NCI-H2107 treated with DMSO at 0.1 percent for 48 hours (cell line): ENCODE measurements around the gene PAQR8.
"Not testable (repeated sequence)": the region's sequence is repeated elsewhere in the genome, so short reads cannot be mapped to it uniquely, and the experiment has no call there.

ENCODE experiments used
- DNase-seq: peaks from one replicate; lab custom pipeline; 2025; ENCODE audit not compliant: unreplicated experiment; lab: John Stamatoyannopoulos, UW

Gene PAQR8

DNA sequence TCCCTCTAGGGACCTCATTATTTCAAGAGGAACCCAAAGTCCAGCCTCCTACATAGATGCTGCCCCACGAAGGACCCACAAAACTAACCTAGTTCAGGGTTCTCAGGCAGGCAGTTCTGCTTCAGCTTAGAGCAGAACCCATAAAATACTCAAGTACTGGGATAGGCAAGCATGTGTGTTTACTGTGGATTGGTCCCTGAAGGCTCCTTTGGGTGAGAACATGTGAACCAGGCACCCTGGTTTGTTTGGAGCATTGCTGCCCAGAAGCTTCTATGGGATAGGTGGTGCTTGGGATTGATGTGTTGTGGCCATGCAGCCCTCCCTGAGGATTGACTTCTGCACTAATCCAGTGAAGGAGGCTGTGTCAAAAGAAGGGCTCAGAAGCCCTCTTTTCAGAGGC is 43.3 kb downstream of the PAQR8 start:
- no peak for DNase-seq

DNA sequence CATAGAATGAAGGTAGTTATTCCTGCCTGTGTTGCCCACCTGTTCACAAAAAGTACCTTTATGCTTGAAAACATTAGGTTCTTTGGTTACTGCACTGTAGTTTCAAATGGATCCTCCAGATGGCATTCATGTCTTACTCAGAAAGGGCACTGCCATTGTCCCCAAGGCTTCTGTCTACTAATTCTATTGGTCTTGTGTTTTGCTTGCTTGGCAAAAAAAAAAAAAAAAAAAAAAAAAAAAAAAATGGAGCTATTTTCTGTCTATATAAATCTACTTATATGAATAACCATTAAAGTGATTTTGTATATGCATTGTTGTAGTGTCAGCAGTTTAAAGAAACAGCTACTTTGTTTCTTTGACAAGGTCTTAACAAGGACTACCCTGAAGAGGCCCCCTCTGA is 45.5 kb downstream of the PAQR8 start:
- DNase-seq = peak; percentile 34

DNA sequence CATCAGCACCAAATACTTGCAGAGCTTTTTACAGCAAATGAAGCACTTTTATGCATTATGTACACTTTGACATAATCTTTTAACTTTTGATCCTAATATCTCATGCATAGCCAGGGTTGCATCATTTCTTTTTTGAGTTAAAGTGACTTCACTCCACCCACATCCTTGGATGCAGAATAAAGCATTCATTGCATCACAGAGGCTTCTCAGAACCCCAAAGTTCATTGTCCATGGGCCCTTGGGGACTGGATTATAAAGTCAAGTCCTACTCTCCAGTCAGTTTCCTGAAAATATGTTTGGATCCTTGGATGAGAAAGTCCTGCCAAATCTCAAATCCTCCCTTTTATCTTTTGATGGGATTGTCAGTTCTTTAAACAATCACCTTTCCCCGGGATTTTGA is 47.5 kb downstream of the PAQR8 start:
- no peak for DNase-seq

DNA sequence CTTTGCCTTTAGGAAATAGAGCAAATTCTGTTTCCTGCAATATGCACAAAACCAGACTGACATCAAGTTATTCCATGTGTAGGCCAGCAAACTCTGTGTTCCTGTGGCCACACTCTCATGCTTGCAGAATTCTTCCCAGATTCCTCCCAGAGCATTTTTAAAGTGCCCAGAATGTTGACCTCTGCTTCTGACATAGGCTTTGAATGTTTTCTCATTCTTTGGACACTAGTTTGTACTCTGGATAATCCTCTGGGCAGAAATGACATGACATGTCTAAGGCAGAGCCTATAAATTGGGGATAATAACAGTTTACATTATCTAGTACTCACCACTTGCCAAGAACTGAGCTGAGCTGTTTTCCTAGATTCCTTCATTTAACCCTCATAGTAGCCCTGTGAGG is 49.0 kb downstream of the PAQR8 start:
- no peak for DNase-seq

DNA sequence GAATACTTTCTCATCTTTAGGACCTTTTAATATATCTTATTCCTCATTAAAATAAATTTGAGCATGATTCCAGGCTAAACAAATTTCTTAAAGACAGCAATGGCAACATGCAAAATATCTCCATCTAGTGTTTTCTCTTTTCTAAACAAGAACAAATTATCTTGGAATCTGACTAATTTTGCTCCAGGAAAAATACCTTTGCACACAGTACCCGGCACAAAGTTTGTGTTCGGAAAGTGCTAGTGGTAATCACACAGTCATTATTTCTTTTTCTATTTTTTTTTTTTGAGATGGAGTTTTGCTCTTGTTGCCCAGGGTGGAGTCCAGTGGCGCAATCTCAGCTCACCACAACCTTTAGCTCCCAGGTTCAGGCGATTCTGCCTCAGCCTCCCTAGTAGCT is 50.0 kb downstream of the PAQR8 start:
- DNase-seq = no peak

DNA sequence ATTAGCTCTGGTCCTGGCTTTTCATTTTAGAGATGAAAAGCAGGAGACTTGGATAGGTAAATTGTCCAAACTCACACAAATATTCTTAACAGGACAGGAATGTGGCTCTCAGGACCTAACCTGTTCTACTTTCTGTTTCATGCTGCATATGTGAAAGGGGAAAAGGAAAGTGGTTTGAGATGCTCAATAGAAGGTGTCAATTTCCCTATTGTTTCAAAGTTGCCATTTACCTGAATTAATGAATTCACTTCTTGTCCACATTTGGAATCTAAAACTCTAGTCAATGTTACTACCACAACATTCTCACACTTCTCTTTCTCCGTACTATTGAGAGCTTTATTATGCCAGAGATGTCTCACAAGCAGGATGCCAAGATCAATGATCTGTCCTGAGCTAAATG is 53.4 kb downstream of the PAQR8 start:
- no peak for DNase-seq

DNA sequence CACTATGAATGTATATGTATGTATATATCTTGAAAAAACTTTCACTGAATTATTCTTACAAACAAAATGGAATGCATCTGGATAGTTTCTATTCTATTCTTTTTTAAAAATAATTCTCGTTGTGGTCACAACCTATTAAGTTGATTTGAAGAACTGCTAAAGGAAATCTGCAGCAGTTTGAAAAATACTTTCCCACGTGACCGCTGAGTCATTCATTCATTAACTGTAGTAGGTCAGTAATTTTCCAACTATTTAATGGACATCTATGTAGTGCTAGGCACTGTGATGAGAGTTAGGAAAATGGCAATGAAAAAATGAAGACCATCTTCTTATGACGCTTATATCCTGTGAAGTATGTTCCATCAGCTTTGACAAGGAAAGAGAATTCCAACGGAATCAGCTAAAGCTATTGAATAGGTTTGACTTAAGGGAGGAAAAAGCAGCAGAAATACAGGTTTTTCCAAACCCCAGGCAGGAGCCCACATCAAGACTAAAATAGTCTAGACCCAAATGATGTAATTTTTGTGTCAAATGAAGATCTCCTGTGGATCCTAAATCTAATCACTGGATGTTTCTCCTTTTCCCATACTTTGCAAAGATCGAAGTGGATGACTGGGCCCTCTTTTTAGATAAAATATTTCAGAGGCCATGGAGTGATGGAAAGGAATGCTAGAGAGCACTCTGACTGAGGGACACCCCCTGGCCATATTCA is 54.1 kb downstream of the PAQR8 start:
- no peak for DNase-seq

DNA sequence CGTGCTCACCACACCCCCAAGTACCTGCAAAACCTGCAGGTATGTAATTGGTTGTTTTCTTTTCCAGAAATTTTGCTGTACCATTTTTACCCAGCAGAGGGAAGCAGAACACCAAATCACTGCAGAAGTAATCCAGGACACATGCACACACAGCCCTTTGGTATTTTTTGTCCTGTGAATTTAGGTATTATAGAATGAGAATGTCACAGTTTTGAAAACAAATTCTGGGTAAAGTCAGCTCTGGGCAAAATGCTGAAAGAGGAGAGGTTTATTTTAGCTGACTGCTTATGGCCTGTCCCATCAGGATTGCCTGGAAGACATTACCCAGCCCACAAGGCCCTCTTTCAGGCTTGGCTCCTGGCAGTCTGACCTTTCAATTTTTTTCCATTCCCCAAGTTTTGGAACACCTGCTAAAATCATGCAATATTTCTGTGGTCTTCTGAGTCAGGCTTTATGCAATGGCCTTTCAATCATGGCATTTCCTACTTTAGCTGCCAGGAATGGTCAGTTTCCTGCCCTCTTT is 54.7 kb downstream of the PAQR8 start:
- DNase-seq = peak; percentile 25

DNA sequence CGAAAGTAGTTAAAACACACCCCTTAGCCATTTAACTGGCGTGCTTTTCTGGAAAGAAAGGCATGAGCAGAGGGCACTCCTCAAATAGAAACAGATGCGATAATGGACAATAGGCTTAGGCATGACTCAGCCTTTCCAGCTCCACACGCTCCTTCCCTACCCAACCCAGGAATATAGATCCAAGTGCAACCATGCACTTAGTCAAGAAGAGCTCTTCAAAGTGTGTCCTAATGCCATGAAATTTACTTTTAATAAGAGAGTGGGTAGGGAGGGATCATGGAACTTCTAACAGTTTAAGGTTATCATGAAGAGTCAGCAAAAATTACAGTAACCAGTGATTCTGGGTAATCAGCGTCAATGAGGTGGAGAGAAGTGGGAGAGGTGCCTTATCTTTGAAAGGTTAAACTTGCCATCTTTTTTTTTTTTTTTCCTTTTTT is 55.7 kb downstream of the PAQR8 start:
- DNase-seq = no peak

DNA sequence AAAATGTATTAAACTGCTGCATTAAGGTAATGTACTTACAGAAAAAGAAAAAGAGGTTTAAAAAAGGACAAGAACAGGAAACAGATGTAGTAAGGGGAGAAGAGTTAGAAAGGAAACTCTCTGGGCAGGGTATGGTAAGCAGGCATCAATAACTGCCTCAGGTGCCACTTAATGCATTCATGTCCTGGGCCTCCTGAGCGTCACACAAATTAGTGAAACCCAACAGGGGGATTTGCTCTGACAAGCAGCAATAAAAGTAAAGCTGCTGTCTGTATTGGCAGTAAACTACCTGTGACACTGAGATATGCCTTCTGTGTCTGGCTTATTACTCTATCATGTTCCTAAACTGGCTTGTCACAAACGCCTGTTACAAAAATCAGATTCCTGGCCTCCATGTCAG is 56.7 kb downstream of the PAQR8 start:
- DNase-seq = no peak

DNA sequence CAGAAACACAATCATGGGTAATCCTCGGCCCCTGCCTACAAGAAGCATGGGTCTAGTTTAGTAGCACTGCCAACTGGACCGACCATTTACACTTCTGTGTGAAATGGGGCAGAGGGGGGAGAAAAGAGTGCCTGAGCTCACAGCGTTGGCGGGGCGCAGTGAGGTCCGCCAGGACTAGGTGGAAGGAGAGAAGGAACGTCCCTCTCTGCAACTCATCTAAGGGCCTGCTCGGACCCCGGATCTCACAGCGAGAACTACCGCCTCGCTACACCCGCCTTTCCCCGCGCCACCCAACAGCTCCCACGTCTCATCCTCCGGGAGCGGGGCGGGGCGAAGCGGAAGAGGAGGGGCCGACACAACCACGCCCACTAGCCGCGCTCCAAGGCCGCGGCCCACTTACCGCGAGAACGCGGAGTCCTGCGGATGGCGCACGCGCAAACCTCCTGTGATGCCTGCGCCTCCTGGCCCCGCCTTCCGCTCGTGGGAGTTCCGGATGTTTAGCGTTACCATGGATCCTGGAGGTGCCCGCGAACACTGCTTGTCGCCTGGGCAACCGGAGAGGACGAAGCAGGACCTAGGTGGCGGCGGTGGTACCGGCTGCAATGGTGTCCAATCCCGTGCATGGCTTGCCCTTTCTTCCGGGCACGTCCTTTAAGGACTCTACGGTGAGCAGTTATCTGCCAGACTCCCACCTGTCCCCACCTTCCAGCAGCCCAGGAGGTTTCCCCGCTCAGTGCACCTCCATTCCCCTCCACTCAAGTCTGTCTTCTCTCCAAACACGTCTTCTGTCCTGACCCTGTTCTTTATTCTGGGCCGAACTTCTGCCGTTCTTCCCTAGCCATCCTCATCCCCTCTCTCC is 58.1 kb downstream of the PAQR8 start, which contains the start of gene EFHC1:
Gene EFHC1 (plus strand): TSS at position 534 of the 859 bp plus-strand sequence. CDS start 69 bp downstream, at position 603.
- DNase-seq = peak; percentile 81

DNA sequence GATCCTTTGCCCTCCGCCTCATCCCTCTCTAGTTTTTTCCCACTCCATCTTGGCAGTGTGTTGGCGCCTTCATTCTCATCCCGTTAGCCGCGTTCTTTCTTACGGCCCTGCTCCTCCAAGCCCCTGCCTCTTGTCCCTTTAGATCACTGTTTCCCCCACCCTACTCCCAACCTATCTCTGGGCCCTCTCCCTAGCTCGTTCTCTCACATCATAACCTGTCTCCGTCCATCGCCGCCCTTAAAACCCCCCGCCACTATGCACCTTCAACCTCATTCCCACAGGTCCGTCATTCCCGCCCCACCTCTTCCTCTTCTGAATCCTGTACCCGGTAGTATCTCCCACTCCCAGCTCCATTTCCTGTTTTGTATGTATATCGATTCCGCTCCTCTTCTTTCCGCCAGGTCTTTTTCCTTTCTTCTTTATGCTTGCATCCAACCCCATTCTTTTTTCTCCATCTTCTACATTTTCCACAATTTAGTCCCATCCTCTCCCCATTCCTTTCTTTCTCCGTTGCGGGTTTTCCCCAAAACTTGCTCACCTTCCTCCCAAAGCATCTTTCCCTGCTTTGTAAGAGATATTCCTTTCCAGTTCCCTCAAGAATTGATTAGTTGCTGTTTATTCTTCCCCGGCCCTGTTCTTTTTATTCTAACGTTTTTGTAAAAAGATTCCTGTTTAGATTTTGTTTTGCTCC is 58.9 kb downstream of the PAQR8 start:
- DNase-seq = peak; percentile 21

DNA sequence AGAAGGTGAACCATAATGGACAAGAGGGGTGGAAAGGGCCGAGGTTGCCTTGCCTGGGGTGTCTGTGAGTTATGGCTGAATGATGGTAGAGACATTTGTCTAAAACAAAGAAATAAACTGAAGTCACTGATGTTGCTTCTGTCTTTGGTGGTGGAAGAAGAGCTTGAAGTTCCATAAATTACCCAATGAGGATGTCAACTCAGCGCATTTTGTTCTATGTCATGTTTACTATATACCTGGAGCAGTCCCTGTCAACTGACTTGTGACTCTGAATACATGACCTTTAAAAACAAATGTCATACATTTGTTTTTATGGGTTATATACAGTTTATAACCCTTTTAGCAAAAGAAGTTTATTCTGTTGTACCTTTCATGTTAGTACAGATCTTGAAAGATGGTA is 60.2 kb downstream of the PAQR8 start:
- DNase-seq = no peak

DNA sequence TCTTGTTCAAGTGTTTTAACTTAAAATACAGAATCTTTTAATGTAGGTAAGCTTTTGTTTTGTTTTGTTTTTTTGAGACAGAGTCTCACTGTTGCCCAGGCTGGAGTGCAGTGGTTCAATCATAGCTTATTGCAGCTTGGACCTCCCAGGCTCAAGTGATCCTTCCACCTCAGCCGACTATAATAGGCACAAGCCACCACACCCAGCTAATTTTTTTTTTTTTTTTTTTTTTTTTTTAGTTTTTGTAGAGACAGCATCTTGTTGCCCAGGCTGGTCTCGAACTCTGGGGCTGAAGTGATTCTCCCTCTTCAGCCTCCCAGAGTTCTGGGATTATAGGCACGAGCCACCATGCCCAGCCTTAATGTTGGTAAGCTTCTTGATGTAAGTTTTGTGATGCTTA is 61.5 kb downstream of the PAQR8 start:
- no peak for DNase-seq

DNA sequence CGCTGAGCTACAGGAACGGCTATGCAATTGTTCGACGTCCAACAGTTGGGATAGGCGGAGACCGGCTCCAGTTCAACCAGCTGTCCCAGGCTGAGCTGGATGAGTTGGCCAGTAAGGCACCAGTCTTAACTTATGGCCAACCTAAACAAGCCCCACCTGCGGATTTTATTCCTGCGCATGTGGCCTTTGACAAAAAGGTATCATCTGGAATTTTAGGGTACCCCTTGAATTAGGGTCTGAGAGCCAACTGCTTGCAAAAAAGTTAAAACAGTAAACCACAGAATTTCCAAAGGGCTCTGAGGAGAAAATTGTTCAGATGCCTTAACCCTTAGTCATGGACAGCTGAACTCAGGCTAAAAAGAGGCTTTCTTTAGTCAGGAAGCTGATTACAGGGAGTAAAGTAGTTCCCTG is 62.0 kb downstream of the PAQR8 start:
- DNase-seq = no peak

DNA sequence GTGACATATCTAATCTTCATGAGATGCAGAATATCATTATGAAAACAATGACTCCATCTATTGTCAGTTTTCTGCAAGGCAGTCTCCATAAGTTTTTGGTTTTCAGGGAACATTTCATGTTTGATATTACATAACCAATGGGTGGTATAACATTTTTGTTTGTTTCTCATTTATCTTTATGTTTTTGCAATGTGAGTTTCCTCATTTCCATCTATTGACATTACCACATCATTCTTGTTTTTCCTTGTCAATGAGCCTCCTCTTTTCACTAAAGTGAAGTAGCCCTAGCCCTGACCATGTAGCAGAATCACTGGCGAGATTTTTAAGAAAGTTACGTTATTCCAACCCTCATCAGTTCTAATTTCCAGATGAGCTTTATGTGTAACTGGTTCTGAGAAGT is 62.6 kb downstream of the PAQR8 start:
- no peak for DNase-seq

DNA sequence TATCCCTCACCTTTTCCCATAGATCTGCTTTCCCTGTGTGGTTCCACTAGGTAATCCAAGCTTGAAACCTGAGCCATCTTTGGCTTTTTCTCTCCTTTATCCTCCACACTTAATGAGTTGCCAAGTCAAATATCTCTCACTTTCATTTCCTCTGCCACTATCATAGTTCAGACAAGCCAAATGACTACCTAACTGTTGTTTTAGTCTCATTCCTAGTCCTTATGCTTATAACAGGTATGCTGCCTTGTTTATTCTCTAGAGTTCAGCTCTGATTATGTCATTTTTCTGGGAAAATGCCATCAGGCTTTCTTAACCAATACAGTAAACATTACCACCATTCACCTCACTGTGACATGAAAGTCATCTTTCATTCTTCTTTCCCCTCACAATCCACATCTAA is 64.7 kb downstream of the PAQR8 start:
- DNase-seq = no peak

DNA sequence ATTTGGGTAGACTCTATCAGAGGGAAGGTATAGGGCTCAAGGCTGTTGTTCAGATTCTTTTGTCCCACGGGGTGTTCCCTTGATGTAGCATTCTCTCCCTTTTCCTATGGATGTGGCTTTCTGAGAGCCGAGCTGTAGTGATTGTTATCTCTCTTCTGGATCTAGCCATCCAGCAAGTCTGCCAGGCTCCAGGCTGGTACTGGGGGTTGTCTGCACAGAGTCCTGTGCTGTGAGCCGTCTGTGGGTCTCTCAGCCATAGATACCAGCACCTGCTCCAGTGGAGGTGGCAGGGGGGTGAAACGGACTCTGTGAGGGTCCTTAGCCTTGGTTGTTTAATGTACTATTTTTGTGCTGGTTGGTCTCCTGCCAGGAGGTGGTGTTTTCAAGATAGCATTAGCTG is 71.3 kb downstream of the PAQR8 start:
- not testable (repeated sequence) for DNase-seq

DNA sequence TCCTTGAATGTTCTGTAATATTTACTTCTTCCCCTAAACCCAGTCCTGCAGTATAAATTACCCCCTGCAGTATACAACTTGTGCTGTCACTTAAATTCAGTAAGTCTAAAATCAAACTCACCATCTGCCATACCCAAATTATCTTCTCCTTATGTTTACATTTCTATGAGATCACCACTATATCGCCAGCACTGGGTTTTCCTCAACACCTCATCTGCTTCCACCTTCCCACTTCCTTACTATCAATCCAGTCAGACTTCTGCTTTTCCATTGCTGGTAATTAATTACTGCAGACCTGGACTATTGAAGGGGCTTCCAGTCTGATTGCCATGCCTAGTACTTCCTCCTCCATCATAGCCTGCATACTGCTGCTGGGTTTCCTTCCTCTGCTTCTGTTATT is 73.4 kb downstream of the PAQR8 start:
- no peak for DNase-seq

DNA sequence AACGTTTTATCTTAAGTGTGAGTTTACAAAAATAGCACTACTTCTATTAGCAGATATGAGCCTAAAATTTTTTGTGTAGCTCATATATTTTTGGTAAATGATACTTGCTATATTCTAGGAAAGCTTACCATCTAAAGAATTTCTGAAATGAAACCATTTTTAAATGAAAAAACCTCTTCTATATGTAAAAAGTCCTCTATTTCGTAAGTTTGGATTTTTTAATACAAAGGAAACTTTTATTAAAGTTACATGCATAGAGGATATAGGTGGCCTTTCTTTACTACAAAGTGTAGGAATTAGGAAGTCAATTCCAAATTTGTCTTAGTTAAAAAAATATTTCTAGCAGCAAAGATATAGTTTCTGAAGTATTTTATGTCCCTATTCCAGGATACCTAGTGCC is 77.0 kb downstream of the PAQR8 start:
- DNase-seq = no peak

DNA sequence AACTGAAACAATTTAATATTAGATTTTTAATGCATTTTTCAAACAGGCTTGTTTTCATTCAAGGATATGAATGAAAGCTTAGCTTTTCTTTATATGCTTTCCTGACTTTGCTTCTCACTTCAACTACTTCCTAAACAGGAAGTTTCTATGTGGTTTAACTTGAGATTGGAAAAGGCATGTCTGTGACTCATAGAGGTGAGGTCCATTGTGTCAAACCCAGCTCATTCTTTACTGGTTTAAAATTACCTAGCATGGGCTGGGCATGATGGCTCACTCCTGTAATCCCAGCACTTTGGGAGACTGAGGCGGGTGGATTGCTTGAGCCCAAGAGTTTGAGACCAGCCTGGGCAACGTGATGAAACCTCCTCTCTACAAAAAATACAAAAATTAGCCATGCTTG is 92.6 kb downstream of the PAQR8 start:
- no peak for DNase-seq

DNA sequence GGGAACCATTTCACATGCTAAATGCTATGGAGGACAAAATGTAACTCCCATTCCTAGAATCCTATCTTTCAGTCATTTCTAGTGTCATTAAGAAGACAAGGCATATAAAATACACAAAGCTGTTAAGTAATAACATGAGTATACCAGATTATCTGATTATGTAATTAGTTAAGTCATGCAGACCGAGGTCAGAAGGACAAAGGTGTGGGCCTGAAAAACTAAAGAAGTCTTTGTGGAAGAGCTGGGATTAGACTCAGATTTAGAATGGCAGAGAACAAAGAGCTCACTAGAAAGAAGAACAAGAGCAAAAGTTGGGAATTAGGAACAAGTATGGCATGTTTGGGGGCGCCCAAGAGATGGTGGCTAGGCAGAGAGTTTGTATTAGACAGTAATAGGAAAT is 95.1 kb downstream of the PAQR8 start:
- DNase-seq = no peak
